NK-92 treated with Interleukin-12 subunit alpha and Interleukin-12 subunit beta, amount 100 ng/mL, for 24 hours (cell line): ENCODE data around the gene DPH6.
A peak's percentile ranks its signal among the peaks of the same experiment; 100 is the strongest.
"Not testable (repeated sequence)": the region's sequence is repeated elsewhere in the genome, so short reads cannot be mapped to it uniquely, and the experiment has no call there.

ENCODE experiments used
- DNase-seq: peaks from one replicate; lab custom pipeline; 2025; lab: John Stamatoyannopoulos, UW

Gene DPH6

DNA sequence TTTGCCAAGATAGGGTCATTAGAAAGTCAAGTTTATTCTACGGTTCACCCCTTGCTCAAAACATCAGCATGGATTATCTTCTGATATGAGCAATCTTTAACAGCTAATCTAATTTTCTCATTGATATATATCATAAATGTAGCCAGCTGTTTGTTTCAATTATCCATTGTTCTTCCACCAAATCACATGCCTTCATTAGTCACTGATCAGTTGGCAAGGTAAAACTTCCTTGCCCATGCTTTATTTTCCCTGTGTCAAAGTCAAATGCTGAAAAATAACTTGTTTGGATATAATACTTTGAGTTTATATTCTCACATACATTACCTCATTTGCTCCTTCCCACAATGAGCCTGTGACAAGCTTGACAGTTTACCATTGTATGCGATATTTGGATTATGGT is 60.6 kb downstream of the DPH6 start:
- DNase-seq = no peak

DNA sequence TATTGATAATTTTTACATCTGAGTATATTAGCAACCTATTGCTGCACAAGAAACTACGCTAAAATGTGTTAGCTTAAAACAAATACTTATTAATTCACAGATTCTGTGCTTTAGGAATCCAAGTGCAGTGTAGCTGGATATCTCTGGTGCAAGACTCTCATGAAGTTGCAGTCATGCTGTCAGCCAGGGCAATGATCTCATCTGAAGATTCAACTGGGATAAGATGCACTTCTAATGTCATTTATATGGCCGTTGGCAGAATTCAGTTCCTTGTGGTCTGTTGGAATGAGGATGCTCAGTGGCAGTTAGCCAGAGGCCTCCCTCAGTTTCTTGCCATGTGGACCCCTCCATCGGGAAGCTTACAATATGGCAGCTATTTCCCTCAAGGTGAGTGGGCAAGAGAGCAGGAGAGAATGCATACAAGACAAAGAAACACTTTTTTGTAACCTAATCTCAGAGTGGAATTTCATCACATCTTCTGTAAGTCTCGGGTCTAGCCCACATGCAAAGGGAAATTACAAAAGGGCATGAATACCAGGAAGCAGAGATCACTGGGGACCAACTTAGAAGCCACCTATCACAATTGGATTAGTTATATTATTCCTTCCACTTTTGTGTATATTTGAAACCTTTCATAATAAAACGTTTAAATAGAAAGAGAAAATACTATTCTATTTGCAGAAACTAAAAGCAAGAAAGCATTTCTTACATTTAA is 61.6 kb downstream of the DPH6 start:
- DNase-seq = no peak

DNA sequence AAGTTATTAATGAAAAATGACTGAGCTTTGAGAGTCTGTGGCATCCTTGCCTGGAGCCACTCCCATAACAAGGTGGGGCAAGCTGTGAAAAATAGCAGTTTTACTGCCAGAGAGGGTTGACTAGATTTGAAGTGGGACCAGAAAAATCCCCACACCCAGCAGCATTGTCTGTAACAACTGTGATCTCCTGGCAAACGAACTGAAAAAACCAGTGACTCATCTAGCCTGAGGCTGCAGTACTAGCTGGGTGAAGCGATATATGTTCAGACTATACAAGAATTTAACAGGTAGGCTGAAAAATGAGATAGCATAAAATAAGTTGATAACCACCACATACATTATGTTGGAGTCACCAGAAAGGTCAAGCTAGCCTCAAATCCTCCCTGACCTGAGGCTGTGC is 64.0 kb downstream of the DPH6 start:
- peak; percentile 9 for DNase-seq

DNA sequence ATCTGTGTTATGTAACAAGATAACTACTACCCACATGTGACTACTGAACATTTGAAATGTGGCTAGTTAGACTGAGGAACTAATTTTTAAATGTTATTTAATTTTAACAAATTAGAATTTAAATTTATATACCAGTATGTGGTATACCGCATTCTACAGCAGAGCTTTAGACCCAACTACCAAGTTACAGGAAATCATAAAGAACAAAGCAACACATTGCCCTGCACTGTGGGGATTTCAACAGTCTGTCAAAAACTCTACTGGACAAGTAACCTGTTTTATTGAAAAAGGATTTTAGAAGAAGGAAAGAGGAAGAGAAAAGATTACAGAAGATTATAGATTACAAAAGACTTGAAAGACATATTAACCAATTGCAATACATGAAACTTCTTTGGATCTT is 64.9 kb downstream of the DPH6 start:
- no peak for DNase-seq

DNA sequence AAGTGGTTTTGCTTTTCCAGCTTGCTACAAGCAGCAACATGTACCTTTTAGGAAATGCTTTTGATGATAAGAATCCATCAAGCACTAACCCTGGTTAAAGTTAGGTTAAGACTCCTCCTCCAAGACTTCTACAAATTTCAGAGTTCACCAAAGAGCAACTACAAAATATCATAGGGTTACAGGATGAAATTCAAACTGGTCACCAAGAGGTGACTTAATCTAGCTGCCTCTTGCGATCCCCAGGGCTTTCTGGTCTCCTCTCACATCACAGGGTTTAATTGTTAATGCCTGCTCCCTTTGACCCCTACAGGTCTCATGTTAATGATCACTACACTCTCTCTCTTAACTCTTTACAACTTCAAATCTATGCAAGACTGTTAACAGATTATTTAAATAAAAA is 66.5 kb downstream of the DPH6 start:
- DNase-seq = no peak

DNA sequence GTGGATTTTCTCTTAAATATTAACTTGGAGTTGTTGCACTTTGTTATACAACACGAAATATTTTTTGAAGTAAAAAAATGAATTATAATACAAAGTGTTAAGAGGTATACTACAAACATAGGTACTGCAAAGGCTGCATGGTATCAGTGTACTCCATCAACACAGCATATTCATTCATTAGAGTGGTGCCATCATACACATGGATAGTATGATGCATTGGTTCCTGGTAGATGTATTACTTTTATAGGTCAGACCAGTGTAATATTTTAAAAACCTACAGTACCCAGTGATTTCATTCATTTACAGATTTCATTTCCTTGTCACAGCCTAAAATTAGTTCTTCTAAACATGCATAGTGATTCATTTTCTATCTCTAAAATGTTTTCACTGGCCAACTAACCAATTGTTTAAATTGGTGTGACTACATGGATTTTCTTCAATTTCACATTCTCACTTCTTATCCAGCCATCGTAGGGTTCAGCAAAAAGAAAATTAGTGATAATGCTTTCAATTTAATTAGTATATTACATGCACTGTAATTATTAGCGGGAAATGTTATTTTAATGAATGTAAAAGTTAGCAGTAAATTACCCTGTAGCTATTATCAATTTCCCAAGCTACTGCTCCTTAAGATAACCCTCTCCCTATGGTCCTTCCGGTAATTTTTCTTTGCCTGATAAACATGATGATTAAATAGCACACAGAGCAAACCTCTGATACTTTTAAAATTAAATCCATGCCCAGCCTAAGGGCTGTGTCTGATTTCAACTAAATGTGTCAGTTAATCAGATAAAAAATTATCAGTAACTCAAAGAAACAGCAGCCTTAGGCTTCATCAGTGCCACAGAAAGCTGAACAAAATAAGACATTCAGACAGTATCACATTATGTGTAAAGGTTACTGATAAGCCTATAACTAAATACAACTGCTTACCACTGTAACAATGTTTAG is 68.4 kb downstream of the DPH6 start:
- DNase-seq = no peak

DNA sequence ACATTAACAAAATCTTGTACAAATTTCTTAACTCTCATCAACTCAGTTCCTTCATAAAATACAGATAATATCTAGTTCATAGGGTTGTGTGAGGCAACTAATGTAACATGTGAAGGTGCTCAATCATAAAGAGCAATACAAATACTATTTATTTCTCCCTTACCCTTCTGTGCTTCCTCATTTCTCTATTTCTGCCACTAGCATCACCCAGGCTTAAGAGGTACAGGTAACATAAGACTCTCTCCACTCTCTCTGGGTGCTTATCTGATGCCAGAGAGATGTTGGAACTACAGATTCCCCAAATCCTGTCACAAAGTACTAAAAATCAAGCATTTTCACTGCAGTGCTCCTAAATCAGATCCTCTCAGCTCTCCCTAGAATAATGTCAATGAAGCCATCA is 74.9 kb downstream of the DPH6 start:
- DNase-seq = no peak

DNA sequence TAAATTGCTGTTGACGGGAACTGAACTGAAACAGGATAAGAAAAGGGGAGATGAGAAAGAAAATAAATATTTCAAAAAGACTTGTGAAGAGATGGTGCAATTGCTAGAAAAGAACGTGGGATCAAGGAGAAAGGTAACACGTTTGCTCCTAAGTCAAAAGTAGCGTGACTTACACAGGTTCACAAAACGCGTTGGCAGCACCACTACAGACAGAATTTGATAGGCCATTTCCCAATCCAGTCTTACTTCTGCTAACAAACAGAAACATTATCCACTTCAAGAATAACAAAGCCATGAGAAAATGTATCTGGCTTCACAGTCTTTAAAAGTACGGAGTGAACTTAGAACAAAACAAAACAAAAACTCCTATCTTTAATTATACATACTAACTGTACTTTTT is 75.5 kb downstream of the DPH6 start:
- no peak for DNase-seq

DNA sequence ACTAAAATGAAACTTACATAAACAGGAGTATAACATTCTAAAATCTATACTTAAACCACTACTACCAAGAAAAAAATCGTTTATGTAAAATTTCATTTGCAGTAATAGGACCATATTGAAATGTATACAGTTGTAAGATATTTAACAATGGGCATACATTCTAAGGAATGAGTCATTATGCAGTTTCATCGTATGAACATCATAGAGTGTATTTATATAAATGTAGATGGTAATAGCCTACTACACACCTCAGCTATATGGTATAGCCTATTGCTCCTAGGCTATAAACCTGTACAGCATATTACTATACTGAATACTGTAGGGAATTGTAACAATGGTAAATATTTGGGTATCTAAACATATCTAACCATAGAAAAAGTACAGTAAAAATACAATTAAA is 79.5 kb downstream of the DPH6 start:
- no peak for DNase-seq

DNA sequence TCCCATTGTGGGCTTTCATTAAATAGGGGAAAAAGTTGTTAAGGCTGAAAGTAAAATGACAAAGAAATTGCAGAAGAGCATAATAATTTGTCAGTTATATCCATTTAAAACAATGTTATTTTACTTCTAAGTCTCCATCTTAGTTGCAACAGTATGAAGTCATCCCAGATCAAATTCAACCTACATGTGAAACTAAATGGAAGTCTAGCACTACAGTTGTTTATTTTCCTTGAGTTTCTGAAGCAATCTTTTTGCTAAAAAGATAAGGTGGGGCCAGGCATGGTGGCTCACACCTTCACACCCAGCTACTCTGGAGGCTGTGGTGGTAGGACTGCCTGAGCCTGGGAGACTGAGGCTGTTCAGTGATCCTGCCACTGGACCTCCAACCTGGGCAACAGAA is 80.2 kb downstream of the DPH6 start:
- no peak for DNase-seq

DNA sequence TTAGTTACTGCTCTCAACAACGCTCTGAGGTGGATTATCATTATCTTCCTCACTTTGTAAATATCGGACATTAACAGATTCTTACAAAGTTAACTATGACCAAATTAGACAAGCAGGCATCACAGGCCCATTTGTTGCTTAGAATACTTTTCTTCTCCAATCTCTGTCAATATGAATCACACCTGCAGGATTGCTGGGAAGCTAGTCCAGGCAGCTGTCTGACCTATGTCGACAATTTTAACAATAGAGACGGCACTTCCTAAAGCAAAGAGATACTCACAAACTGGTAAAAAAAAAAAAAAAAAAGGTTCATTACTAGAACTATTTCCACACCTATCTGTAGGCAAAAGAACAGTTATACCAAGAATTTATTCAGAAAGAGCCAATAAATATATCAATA is 85.3 kb downstream of the DPH6 start:
- DNase-seq = no peak

DNA sequence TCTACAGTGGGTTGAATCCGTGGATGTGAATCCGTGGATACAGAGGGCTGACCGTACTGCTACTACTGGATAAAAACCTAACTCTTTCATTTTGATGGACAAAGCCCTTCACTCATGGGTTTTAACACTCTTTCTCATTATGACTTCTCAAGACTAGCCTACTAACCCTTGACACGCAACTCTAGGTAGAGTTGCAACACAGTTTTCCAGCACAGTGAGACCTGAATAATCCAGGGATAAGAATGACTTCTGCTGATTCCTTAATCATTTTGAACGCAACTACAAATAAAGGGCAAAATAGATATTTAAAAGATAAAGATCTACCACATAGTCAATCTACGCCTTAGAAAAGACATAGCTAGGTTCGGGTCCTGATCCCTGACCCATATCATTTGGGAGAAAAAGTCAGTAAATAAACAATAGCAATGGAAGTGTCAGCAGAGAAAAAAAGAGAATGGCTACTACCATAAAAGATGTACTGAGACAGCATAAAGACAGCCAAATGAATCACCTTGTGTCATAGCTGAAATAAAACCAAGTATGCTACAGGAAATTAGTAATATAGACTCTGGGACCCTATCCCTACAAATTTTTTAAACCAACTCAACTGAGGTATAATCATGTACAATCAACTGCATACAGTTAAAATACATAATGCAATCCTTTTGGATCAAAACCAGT is 87.6 kb downstream of the DPH6 start:
- DNase-seq = no peak

DNA sequence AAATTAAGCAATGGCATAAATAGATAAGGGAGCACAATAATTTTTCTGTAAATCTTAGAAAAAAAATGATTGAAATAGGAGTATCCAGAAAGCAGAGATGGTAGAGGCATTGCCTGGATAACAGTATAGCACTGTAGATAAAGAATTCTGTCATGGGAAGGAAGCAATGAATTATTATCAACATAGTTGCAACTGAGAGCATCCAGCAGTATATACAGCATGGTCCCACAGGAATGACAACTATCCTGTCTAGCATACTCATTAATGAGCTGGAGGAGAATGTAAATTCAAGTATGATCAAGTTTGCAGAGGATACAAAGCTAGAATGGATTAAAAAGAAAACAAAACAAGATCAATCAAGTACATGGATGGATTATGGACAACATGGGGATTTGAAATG is 90.8 kb downstream of the DPH6 start:
- DNase-seq = no peak

DNA sequence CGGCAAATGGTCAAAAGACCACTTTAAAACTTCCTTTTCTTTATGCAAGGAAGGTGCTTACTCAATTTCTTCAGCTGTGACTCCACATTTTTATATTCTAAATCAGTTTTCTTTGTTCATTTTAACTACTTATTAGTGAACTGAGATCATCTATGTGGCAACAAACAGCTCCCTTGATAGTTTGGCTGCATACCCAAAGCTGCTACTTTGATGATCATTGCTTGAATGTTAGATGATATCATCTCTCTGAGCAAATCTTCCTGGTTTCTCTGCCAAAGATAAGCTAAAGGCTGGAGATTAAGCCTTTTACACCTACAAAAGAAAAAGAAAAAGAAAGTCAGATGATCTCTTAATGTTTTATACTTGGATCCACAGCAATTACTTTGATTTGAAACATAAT is 95.5 kb downstream of the DPH6 start:
- no peak for DNase-seq

DNA sequence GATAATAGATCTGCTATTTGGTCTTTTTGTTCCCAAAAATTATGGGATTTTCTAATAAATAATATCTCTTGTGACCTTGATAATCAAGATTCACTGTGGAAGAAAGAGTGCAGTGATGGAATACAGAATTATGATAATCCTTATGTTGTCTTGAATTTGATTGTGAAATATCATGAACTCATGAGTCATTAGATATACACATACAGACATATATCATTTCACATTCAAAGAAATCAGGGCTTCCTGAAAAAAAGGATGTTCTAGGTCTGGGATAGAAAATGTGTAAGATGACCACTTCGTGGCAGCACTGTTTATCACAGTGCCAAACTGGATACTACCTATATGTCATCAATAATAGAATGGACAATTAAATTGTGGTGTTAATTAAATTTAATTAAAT is 97.7 kb downstream of the DPH6 start:
- DNase-seq = no peak

DNA sequence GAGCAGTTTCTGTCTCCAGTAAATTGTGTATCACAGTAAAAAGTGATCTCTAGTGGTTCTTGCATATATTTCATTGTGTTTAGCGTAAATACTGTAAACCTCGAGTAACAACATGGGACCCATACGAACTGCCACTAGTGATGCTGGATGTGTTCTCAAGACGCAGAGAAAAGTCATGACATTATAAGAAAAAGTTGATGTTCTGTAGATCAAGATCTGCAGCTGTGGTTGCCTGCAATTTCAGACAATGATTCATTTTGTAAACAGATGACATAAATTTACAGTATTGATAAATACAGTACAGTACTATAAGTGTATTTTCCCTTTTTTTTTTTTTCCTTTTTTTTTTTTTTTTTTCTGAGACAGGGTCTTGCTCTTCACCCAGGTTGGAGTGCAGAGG is 100.1 kb downstream of the DPH6 start:
- DNase-seq = no peak

DNA sequence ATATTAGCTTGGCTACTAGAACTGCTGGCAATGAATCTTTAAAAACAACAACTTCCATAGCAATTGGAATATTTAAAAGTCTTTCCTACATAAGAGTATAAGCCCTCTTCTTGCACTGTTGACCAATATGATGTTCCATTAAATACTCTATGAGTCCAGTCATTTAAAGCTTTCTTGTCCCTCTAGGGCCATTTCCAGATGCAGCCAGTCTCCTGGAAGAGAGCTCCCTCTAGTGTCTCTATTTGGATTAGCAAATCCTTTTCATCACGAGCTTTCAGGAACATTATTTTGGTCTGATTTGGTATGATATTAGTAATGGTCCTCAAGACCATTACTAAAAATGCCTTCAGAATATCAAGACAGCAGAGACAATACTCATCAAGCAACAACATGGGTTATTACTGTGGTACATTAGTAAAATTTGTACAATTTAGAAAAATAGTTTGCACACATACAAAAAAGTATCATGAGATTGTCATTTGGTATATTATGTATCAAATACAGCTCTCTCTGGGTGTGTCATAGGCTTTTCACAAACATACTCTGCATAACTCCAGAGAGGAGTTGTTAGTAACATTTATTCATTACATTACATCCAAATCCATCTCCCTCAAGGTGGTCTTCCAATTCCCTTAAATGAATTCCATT is 101.3 kb downstream of the DPH6 start:
- DNase-seq = no peak

DNA sequence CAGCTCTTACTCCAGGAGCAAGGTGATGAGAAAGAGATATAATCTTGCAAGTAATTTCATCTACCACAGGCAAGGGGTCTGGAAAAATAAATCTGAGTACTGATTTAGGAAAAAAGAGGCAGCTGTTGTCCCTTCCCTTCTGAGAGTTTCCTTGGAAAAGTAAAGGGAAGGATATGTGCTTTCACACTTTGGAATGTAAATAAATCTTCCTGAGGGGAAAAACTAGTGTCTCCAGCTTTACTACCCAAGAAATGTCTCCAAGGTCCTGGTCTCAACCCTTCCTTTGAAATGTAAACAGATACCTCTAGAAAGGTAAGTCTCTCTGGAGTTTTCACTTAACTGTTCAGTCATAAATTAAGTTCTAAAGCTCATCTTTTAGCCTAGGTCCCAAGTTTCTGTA is 102.6 kb downstream of the DPH6 start:
- no peak for DNase-seq

DNA sequence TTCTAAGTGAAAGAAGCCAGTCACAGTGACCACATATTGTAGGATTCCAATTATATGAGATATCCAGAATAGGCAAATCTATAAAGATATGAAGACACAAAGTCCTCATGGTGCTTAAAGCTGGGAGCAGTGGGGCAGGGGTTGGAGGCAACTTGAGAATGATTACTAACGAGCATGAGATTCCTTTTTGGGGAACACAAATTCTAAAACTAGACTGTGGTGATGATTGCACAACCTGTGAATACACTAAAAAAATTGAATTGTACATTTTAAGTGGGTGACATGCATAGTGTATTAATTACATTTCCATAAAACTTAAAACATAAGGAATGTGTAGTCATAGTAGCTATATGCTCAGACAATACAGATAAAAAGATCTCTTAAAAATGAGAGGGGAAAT is 103.2 kb downstream of the DPH6 start:
- no peak for DNase-seq

DNA sequence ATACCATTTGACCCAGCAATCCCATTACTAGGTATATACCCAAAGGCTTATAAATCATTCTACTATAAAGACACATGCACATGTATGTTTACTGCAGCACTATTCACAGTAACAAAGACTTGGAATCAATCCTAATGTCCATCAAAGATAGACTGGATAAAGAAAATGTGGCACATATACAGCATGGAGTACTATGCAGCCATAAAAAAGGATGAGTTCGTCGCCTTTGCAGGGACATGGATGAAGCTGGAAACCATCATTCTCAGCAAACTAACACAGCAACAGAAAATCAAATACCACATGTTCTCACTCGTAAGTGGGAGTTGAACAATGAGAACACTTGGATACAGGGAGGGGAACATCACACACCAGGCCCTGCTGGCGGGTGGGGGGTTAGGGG is 104.7 kb downstream of the DPH6 start:
- not testable (repeated sequence) for DNase-seq

DNA sequence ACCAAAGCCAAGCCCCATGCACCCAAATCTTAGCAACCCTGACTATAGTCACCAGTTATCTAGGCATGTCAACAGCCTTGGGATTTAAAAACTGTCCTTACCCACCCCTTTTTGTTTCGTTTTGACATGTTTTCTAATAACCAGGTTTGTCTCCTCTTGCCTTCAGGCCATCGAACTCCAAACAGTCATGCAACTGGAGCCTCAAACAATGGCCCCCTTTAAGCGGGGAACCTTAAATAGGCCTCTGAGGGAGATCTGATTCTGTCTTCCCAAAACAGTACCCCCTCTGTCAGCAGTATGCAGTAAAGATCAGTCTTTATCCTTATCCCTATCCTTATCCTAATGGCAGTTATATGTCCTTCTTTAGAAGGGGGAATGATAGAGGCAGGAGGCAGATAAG is 105.7 kb downstream of the DPH6 start:
- no peak for DNase-seq

DNA sequence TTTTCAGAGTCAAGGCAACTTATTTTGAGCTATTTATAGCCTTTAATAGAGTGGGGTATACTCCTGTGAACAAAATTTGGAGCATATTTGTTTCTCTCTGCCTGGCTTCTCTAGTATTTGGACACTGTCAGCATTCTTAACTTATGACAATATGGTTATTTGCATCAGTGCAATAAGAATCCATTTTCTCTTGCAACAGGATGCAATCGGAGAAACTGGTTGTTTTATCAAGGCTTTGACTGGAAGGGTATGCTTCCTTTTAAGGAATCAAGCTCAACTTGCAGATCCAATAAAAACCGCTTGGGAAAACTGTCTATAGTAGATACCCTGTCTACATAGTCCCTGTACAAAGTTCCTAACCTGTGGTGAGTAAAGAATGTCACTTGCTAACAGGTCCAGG is 106.7 kb downstream of the DPH6 start:
- no peak for DNase-seq
